ENCODE data around the gene CD44. TPM values are rescaled to one million over a fixed set of nuclear protein-coding genes. Genes with fewer than 3 reads are reported as not detected.

The CD44 gene
- total RNA-seq, 1 experiment from 2014 or later, result 6.1 TPM

- H3K4ac ChIP-seq (ENCODE audit: low read depth, low read length), result no peak overlapping the region
- no peaks in the 10 kb centered on the region for H3K23me2 ChIP-seq (ENCODE audit: insufficient read length, low read depth, low read length, poor library complexity, severe bottlenecking)
- H2BK12ac ChIP-seq (ENCODE audit: insufficient read length, low read depth, low read length), result no peak overlapping the region
- H3K9me3 ChIP-seq (ENCODE audit: control insufficient read depth, low read depth, low read length), result no peaks in the 10 kb centered on the region
- H4K20me1 ChIP-seq (ENCODE audit: control insufficient read depth, insufficient read depth, insufficient read length), result no peaks in the 10 kb centered on the region
- H4K5ac ChIP-seq (ENCODE audit: insufficient read length, low read depth, low read length), result no peak overlapping the region
- no peak overlapping the region for H3K4me2 ChIP-seq (ENCODE audit: insufficient read depth, insufficient read length, low read length)
- no peak overlapping the region for H3K14ac ChIP-seq (ENCODE audit: insufficient read depth, low read length)
- no peak overlapping the region for H3K27ac Mint-ChIP-seq
- no peak overlapping the region for H2BK20ac ChIP-seq (ENCODE audit: low read depth, low read length, poor library complexity, severe bottlenecking)
- no peak overlapping the region for H2AFZ ChIP-seq (ENCODE audit: low read length)
- no peaks in the 10 kb centered on the region for H3K9me3 Mint-ChIP-seq
- no CpG with 5 or more reads among the region's 2 CpGs for WGBS (ENCODE audit: extremely low coverage, insufficient read length, low lambda C conversion rate)
- H2BK5ac ChIP-seq (ENCODE audit: insufficient read length, low read length), result no peak overlapping the region
- no peak overlapping the region for H2BK15ac ChIP-seq (ENCODE audit: low read depth, low read length)
- no peak overlapping the region for H3K18ac ChIP-seq (ENCODE audit: insufficient read length, low read depth, low read length)
- H3K79me2 ChIP-seq (ENCODE audit: insufficient read depth, low read length), result no peaks in the 10 kb centered on the region
- no peaks in the 10 kb centered on the region for H3K79me1 ChIP-seq (ENCODE audit: insufficient read depth, low read depth, low read length, poor library complexity, severe bottlenecking)
- H3K23ac ChIP-seq (ENCODE audit: insufficient read length, low read depth, low read length), result no peak overlapping the region
- no peak overlapping the region for H3T11ph ChIP-seq (ENCODE audit: low read length)
- no peak overlapping the region for H3K4me3 Mint-ChIP-seq
- no peak overlapping the region for H3K27ac ChIP-seq (ENCODE audit: insufficient read length, low read depth, low read length)
- no peak overlapping the region for H4K8ac ChIP-seq (replicated peaks; ENCODE audit: insufficient read length, low read depth, low read length)
- no peaks in the 10 kb centered on the region for H3K27me3 Mint-ChIP-seq (ENCODE audit: low read depth)
- H3K27me3 ChIP-seq (ENCODE audit: insufficient read depth, low read length), result no peaks in the 10 kb centered on the region
- H2BK120ac ChIP-seq (ENCODE audit: low read depth, low read length, poor library complexity, severe bottlenecking), result no peak overlapping the region
- DNase-seq, result no peak
- H2AK5ac ChIP-seq (ENCODE audit: insufficient read length, low read length), result no peak overlapping the region
- no peak overlapping the region for H4K91ac ChIP-seq (ENCODE audit: insufficient read length, low read depth, low read length)
- no peak overlapping the region for H3K56ac ChIP-seq (ENCODE audit: insufficient read length, low read depth, low read length)
- H3K36me3 Mint-ChIP-seq (ENCODE audit: insufficient read depth in 1 of 3, low read depth in 3 of 3), result no peaks in the 10 kb centered on the region
- TF ChIP-seq CTCF (conservative IDR thresholded peaks at IDR 0.05), result no peak
- no peaks in the 10 kb centered on the region for H3K4me1 Mint-ChIP-seq
- H3K9ac ChIP-seq (ENCODE audit: extremely low read depth, insufficient read length, low read length), result no peak overlapping the region
- no peaks in the 10 kb centered on the region for H3K4me1 ChIP-seq (ENCODE audit: insufficient read depth, low read length)
Measured at GRCh38 chr11:35246745-35247144, 107.8 kb downstream of the CD44 start.
